OCI-LY7 (cell line): Measurements from ENCODE around the gene CACNB1.

ENCODE experiments used
- CTCF ChIP-seq: fragments of 200-600 bp; sonication (generic); conservative IDR thresholded peaks from 2 replicates; pipeline ENCODE4 v1.5.1; 2014; ENCODE audit warnings: mild to moderate bottlenecking, antibody characterized with exemption, low read length, moderate library complexity, mixed read lengths
- EZH2phosphoT487 ChIP-seq: fragments of 200-600 bp; sonication (generic); IDR thresholded peaks from 2 replicates; pipeline ENCODE4 v1.6.1; 2018; ENCODE audit warnings: low read depth, borderline replicate concordance, mild to moderate bottlenecking, mixed run types, antibody characterized with exemption, low read length, moderate library complexity, mixed read lengths

GRCh38 chr17:39230361-39230760, 32.9 kb upstream of the CACNB1 start:
- TF ChIP-seq CTCF (no peak), EZH2phosphoT487 (no peak)
